Jurkat, Clone E6-1 (cell line): ENCODE results near the gene NXT1.

ENCODE experiments used
- DNase-seq: peaks from one replicate; pipeline ENCODE4 v3.0.0-alpha.2; 2011; ENCODE audit warnings: low read depth, low spot score
- H3K4me3 ChIP-seq: 2 replicates; pipeline ENCODE4 v1.5.1; 2011; ENCODE audit warnings: mild to moderate bottlenecking, low read length, control low read depth, moderate library complexity

Gene NXT1

DNA sequence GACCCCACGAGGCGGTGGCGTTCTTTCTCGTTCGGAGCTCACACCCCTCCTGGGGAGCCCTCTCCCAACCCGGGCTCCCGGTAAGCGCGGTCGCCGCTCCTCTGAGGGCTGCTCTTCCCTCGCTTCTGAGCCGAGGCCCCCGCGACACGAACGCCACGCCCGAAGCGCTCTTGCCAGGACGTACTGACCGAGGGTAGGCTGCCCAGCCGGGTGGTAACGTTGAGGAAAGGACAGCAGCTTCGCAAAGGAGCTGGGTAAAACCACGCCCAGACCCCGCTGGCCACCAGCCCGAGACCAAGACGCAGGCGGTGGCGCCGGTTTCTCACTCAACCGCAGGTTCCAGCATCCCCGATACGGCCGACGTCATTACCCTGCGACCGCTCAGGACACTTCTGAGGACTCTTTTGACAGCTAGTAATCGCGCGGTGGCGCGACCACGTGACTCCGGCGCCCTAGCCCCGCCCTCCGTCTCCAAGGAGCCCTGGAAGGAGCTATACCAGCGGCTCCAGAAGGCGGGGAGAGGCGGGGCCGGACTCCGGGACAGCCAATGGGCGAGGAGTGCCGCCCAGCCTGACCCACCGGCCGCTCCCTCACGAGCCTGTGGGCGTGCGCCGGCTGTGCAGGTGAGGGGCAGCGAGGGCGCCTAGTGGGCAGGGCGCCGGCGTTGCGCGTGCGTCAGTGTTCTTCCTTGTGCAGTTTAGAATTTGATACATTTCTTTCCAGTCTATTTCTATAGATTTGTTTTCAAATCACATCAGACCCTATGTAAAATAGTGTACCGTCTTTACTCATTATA, 7.4 kb downstream of the NXT1 start:
- peak; percentile 98 for DNase-seq
- H3K4me3 ChIP-seq: peak overlapping the region; percentile 81

DNA sequence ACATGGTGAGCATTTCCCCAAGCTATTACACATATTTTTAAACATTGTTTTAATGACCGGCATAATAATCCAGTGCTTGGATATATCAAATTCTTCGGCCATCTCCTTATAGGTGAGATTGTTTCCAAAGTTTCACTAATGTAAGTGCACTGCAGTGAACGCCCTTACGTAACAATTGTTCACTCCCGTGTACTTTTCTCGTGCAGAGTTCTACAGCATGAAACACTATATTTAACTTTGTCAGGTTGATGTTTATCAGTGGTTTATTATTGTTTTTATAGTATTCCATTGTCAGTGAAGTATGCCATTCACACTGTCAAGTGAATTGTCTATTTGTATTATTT, 7.9 kb downstream of the NXT1 start:
- DNase-seq: no peak
- H3K4me3 ChIP-seq: peak overlapping the region; percentile 48

DNA sequence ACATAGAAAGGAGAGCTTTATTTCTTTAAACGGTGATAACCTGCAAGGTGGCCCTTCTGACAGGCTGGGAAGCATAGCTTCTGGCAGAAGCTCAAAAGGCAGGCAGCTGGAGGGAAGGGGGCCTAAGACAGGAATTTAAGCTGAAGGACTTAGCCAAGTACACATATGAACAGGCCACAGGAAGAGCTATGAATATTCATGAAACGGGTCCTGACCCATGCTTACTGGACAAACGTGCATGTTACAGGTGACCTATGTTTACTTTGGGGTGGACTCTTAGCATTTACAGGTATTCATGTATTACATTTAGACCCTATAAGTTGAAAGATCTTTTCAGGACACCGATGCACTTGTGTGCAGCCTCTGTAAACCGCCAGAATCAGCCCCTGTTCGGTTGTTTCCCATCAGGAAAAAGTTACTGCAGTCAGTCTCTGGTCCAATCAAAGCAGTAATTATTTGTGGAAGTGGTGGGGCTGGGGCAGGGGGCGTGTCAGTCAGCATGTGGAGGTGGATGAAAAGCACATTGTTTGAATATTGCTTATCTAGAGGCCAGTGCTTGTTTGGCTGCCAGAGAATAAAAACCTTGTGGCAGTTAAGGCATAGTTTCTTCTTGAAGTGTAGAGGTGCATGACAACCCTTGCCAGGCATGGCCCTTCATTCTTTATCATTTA, 8.5 kb downstream of the NXT1 start:
- DNase-seq: no peak
- no peak overlapping the region for H3K4me3 ChIP-seq

DNA sequence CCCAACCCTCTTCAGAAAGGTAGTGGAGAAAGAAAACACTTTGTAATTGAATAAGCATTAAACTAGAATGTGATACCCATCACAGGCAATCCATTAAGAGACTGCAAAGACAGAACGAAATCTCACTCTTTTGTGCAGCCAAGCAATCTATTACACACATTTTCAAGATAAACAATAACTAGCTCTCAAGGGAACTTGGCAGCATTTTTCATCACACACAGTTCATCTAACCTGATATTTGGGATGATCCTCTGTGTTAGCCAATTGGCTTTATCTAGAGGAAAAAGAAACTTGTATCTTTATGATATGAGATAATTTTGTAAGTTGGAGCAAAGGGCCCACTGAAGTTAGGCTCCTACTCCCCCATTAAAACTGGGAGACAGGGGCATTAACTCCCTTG, 9.9 kb downstream of the NXT1 start:
- H3K4me3 ChIP-seq: no peak overlapping the region
- no peak for DNase-seq

DNA sequence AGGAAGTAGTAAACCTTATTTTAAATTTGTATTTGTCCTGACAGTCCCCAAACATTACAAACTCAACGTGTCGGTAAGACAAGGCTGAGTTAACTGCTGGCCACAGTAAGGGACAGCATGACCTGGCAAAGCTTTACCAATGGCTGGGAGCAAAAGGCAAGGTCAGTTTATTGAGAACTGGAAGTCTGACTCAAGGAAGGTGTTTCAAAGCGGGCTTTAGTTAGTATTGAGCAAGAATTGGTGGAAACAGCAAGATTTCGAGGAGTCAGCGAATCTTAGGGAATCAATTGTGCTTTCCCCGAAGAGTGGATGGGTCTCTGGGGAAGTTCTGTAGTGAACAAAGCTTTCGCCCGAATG, 10.5 kb downstream of the NXT1 start:
- peak overlapping the region; percentile 82 for H3K4me3 ChIP-seq
- no peak for DNase-seq

DNA sequence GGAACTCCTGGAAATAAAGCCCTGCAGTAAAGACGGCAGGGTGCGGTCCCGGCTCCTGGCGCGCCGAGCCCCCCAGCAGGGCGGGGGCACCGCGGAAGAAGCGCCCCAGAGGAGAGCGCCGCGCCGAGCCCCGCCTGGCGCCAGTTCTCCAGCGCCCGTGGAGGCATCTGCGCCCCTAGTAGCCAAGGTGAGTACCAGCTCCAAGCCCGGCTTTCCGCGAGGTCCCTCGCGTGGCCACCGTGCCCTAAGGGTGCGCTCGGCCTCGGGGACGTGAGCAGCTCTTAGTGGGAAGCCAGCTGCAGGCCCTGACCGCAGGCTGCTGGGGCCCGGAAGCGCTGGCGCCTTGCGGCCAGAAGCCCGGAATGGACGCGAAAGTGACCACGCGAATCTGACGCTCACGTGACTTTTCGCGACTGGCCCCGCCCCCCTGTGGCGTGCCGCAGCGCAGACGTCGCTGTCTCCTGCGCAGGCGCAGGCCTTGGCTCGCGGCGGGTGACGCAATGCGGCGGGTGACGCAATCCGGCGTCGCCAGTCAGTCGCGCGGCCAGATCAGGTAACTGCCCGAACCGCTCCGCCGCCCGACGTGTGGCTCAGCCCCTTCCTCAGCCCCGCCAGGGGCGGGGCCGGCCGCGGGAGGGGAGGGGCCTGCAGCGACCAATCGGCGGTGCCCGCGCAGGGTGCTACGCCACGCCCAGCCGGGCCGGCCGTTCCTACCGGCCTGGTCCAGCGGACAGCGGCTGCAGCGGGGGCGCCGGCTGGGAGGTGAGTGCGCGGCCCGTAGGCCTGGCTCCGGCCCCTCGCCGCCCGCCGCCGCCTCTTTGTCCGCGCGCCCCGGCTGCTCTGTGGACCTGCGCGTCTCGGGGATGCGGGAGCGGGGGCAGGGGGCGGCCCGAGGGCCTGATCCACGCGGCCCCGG, 11.1 kb downstream of the NXT1 start, which contains the start of gene GZF1:
Gene GZF1 (plus strand): TSS at position 707 of the 916 bp plus-strand sequence. CDS start 2,202 bp downstream, outside the sequence.
- H3K4me3 ChIP-seq: peak within 1 kb of the TSS; percentile 82
- peak; percentile 93 for DNase-seq

DNA sequence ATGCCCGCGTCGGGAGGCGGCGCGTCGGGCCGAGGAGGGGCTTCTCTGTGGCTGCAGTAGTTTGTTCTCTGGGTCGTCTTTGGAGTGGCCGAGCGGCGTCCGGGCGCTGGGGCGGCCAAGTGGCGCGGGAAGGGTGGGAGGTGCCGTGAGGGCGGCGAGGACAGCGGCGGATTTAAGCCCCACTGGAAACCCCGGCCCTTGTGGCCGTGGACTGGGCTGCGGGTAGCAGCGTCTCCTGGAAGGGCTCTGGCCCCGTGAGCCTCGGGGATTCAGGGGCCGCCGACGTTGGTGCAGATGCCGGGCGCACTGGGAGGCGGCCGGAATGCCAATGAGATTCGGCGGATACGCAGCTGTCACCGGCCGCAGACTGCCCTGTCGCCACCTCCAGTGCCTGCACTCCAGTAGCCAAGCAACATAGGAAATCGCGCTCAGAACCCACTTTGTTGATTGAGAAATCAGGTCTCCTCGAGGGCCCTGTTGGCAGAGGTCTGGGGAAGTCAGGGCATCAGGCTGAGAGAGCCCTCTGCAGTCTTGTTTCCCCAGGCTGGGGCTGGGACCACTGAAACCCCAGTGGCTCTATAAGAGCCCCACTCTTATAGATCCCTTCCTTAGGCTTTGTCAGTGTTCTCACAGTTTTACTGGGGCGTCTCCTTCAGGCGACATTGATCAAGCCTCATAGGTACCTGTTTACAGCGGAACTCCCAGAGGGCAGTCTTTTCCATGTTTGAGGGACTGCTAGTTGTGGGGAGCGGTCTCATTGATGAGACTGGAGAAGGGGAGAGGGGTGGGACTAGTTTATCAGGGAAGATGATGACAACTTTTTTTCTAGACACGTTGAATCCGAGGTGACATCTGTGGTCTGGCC, 12.0 kb downstream of the NXT1 start:
- no peak for DNase-seq
- peak overlapping the region; percentile 80 for H3K4me3 ChIP-seq

DNA sequence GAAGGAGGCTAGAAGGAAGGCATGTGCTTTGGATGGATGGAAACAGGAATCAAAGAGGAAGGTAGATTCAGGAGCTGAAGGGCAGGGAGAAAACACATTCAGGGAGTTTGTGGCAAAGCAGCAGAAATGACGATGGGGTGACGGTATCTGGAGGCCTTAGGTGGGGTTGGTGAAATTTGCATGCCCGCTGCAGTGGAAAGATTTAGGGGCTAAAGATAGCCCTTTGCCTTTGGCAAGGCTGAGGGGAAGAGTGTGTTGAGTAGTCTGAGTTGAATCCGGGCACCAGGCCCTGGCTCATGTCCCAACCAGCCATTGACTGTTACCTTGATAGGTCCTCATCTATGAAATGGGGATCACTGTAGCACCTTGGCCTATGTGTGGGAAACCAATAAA, 12.7 kb downstream of the NXT1 start:
- DNase-seq: no peak
- H3K4me3 ChIP-seq: peak overlapping the region; percentile 80

DNA sequence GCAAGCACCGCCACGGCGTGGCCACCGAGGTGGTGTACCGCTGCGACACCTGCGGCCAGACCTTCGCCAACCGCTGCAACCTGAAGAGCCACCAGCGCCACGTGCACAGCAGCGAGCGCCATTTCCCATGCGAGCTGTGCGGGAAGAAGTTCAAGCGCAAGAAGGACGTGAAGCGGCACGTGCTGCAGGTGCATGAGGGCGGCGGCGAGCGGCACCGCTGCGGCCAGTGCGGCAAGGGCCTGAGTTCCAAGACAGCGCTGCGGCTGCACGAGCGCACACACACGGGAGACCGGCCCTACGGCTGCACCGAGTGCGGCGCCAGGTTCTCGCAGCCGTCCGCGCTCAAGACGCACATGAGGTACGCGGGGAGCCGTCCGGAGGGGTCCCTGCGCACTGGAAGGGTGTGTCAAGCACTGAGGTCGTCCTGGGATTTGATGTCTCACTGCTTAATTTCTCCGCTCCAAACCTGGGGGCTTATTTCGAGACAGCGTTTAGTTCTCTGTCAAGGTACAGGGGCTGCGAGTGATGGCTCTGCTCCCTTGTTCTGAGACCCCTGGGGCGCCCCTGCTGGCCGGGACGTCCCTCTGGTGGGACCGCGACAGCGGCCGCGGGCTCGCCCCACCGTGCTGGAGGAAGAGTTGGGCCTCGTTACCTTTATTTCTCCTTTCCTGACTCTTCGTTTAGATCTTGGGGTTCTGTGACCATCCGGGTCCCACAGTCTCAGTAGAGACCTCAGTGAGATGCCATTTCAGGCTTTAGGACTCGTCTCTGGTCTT, 15.0 kb downstream of the NXT1 start:
- no peak overlapping the region for H3K4me3 ChIP-seq
- no peak for DNase-seq

DNA sequence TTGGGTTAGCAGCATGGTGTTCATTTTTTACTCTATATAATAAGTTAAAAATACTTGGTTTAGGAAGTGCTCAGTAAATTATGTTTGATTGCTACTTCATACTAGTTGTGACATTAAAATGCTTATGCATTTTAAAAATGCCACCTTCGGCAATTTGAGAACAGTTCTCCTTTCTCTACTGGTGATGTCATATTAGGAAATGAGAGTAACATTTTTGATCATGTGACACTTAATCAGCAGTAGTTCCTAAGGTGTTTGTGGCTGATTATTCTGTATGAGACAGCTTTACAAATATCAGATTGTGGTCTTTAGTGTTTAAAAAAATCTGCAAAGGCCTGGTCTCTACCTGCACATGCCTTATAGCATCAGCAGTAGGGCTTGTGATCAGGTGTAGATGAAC, 15.8 kb downstream of the NXT1 start:
- no peak overlapping the region for H3K4me3 ChIP-seq
- DNase-seq: no peak

DNA sequence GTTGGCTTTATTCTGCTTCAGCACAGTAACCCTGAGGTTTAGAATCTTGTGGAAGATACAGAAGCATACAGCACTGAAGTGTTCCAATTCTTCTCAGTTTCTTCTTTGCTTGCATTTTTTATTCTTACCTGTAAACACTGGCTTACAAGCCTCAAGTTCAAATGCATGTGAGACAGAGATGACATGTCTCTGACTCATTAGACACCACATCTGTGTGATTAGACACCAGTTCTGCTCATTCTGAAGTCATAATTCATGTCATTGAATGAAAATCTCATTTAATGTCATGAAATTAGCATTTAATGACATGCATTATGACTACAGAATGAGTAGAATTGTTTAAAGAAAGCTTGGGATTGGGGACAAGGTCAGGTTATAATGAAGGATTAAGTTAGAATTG, 17.2 kb downstream of the NXT1 start:
- DNase-seq: no peak
- H3K4me3 ChIP-seq: no peak overlapping the region

DNA sequence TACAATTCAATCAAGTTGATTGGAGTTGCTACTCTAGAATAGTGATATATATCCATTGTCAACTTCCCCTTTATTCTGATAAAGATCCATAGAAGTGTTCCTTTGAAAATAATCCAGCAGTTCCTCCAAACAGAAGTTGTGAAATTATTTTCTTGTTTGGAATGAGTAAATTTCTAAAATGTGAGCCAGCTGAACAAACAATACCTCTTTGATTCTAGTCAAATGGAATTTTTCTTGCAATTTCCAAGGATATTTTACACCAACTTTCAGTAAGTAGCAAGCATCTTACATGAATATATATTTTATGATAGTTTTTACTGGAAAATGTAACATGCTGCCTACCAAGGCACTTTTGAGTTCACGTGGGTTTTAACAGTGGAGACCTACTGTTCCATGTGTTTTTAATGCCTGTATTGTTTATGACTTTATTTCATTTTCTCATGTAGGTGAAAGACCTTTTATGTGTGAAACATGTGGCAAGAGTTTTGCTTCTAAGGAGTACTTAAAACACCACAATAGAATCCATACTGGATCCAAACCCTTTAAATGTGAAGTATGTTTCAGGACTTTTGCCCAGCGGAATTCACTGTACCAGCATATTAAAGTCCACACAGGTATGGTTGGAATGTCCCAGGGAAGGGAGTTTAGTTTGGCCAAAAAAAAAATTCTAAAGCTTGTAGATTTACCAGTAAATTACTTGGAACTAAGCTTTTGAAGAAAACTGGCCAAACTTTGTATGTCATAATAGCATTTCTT, 17.9 kb downstream of the NXT1 start:
- no peak for DNase-seq
- H3K4me3 ChIP-seq: no peak overlapping the region

DNA sequence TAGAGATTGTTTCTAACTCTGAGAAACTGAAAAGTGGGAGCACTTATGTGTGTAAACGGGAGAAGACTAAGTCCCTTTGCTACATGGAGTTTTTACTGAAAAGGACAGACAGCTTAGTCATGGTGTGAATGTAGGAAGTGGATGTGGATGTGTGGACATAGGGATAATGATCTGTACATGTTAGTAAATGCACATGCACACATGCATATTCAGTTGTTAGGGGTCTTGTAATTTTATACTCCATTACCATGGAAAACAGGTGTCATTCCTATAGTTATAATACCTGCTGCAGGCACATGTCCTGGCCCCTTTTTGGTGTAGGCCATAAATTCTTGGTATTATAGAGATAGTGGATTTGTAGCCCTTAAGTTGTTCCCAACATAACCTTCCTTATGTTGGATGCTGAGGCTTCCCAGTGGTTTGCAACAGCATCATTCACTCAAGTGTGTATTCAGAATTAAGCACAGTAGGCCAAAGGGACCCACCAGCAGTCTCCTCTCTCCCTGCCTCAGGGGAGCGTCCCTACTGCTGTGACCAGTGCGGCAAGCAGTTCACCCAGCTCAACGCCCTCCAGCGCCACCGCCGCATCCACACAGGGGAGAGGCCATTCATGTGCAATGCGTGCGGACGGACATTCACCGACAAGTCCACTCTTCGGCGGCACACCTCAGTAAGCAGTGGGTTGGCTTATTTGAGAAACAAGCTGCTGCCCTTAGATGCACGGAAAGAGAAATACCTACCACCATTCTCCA, 18.7 kb downstream of the NXT1 start:
- no peak overlapping the region for H3K4me3 ChIP-seq
- DNase-seq: no peak

DNA sequence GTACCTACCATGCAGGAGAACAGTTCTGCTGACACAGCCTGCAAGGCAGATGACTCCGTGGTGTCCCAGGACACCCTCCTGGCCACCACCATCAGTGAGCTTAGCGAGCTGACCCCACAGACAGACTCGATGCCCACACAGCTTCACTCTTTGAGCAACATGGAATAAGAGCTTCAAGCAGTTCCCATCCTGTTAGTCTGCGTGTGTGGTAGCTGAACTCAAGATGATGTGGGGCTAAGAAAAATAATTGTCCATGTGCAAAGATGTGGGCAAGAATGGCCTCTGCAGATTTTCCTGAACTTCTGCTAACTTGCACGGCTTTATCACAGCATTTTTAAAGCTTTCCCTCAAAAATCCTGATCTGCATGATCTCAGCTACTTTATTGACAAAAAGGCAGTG, 19.7 kb downstream of the NXT1 start:
- H3K4me3 ChIP-seq: no peak overlapping the region
- DNase-seq: no peak

DNA sequence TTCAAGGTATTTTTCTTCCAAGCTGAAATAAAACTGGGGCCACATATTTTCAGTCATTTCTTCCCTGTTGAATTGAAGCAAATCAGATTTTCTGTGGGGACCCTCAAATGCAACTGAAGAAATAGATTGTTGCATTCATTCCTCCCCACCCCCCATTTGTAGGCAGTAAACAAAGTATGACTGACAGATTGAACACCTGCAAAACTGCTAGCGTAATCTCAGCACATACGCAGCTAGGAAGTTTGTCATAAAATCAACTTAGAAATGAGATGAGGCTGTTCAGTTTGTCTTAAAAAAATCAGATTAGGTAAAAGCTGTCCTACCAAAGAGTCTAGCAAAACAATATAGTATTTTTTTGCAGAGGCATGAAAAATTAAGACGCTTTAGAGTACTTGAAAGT, 20.3 kb downstream of the NXT1 start:
- no peak overlapping the region for H3K4me3 ChIP-seq
- no peak for DNase-seq

DNA sequence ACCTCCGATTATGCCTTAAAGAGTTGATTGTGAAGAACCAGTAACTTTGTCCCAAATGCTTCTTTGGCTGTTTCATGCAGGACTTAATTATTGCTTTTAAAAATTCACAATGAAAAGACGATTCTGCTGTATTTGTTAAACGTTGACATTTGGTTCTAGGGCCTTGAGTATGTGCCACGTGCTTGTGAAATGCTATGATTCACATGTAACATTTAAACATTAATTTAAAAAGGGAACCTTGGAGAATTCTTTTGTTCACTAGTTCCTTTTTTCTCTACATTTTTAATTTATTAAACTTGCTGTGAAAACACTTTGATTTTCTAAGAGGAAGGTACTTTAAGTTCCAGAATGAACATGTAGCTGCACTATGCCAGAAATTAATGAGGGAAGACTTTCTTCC, 20.9 kb downstream of the NXT1 start:
- H3K4me3 ChIP-seq: no peak overlapping the region
- no peak for DNase-seq

DNA sequence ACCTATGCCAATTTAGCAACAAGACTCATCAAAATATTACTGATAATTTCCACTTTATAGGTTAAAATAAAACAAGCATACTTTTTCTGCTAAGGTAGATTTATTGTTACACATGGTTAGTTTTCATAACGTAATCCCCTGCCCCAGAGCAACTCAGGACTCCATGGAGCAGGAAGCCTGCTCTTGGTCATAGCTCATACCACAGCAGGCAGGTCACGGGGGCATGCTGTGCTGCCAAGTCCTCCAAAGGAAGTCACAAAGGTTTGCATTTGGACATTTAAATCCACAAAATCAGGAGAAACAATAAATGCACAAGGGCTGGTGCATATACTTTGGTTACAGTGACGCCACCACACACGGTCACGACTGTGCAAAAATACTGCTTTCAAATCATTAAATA, 23.9 kb downstream of the NXT1 start:
- H3K4me3 ChIP-seq: no peak overlapping the region
- DNase-seq: no peak
